ENCODE measurements around the gene OR51G1. TPM values are rescaled to one million over a fixed set of nuclear protein-coding genes. Genes with fewer than 3 reads are reported as not detected.

The OR51G1 gene
- total and polyA plus RNA-seq, 2 donors from 2014 or later: not detected

DNA sequence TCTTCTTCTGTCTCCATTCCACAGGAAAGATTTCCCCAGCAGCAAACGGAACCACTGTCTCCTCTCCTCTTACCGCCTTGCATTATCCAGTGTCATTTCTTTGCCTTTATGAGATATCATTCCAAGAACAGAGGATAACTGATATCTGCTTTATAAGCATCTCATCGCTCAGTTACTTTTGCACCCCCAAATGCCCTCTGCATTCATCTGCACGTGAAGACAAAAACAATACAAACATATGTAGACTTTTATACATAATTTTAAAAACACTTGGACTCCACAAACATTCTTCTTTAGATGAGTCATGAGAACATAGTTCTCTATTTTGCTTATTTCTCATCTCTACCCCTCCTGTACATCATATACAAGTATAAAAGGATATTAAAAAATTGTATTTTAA is 43.0 kb downstream of the OR51G1 start:
- DNase-seq (no peak), FAIRE-seq (no peak)
- Histone ChIP-seq H3K27ac (ENCODE audit: low read depth in 2 of 2, low read length in 2 of 2) (no peak overlapping the region), H3K9ac (ENCODE audit: low read length in 3 of 3) (no peak overlapping the region), H3K9me3 (ENCODE audit: control insufficient read depth in 2 of 3, insufficient read depth in 1 of 3, low read length in 3 of 3) (no peaks in the 10 kb centered on the region), H3K4me3 (ENCODE audit: low read length in 3 of 3) (no peak overlapping the region), H3K27me3 (ENCODE audit: control insufficient read depth, insufficient read depth, low read length) (no peaks in the 10 kb centered on the region), H3K4me1 (ENCODE audit: control insufficient read depth in 2 of 3, insufficient read depth in 2 of 3, low read depth in 1 of 3, low read length in 3 of 3) (no peaks in the 10 kb centered on the region), H3K36me3 (ENCODE audit: control insufficient read depth in 2 of 3, insufficient read depth in 3 of 3, low read length in 3 of 3) (no peaks in the 10 kb centered on the region)
- intact Hi-C loops (cut with DNase I): no loop called here
- TF ChIP-seq CTCF (IDR thresholded peaks at IDR 0.05; ENCODE audit: borderline replicate concordance, extremely low read depth, insufficient read depth): no peak

Other genes with a start within 250 kb of the OR51G1 start
- gene OR51E2, start 226.5 kb downstream of the OR51G1 start, total RNA-seq: 1.2 TPM
- 0.95 TPM for gene OR51E2, start 226.5 kb downstream of the OR51G1 start, polyA plus RNA-seq (ENCODE audit: insufficient read depth, low read depth, low replicate concordance)
- not detected for gene MMP26, start 219.6 kb downstream of the OR51G1 start, total RNA-seq
- gene MMP26, start 219.6 kb downstream of the OR51G1 start, polyA plus RNA-seq (ENCODE audit: insufficient read depth, low read depth, low replicate concordance): not detected
- not detected for gene OR51F1, start 154.4 kb downstream of the OR51G1 start, total RNA-seq
- not detected for gene OR51F1, start 154.4 kb downstream of the OR51G1 start, polyA plus RNA-seq (ENCODE audit: insufficient read depth, low read depth, low replicate concordance)
- gene OR52R1, start 120.0 kb downstream of the OR51G1 start, total RNA-seq: not detected
- gene OR52R1, start 120.0 kb downstream of the OR51G1 start, polyA plus RNA-seq (ENCODE audit: insufficient read depth, low read depth, low replicate concordance): not detected
- gene OR51F2, start 103.0 kb downstream of the OR51G1 start, total RNA-seq: not detected
- not detected for gene OR51F2, start 103.0 kb downstream of the OR51G1 start, polyA plus RNA-seq (ENCODE audit: insufficient read depth, low read depth, low replicate concordance)
- not detected for gene OR51S1, start 75.1 kb downstream of the OR51G1 start, total RNA-seq
- gene OR51S1, start 75.1 kb downstream of the OR51G1 start, polyA plus RNA-seq (ENCODE audit: insufficient read depth, low read depth, low replicate concordance): not detected
- not detected for gene OR51T1, start 42.4 kb downstream of the OR51G1 start, total RNA-seq
- not detected for gene OR51T1, start 42.4 kb downstream of the OR51G1 start, polyA plus RNA-seq (ENCODE audit: insufficient read depth, low read depth, low replicate concordance)
- gene OR51A7, start 20.6 kb downstream of the OR51G1 start, total RNA-seq: not detected
- gene OR51A7, start 20.6 kb downstream of the OR51G1 start, polyA plus RNA-seq (ENCODE audit: insufficient read depth, low read depth, low replicate concordance): not detected
- not detected for gene OR51G2, start 5.0 kb downstream of the OR51G1 start, total RNA-seq
- gene OR51G2, start 5.0 kb downstream of the OR51G1 start, polyA plus RNA-seq (ENCODE audit: insufficient read depth, low read depth, low replicate concordance): not detected
- gene OR51A4, start 23.3 kb upstream of the OR51G1 start, total RNA-seq: not detected
- not detected for gene OR51A4, start 23.3 kb upstream of the OR51G1 start, polyA plus RNA-seq (ENCODE audit: insufficient read depth, low read depth, low replicate concordance)
- gene OR51A2, start 31.4 kb upstream of the OR51G1 start, total RNA-seq: not detected
- not detected for gene OR51A2, start 31.4 kb upstream of the OR51G1 start, polyA plus RNA-seq (ENCODE audit: insufficient read depth, low read depth, low replicate concordance)
- gene OR51L1, start 70.5 kb upstream of the OR51G1 start, total RNA-seq: not detected
- gene OR51L1, start 70.5 kb upstream of the OR51G1 start, polyA plus RNA-seq (ENCODE audit: insufficient read depth, low read depth, low replicate concordance): not detected
- not detected for gene OR52J3, start 122.2 kb upstream of the OR51G1 start, total RNA-seq
- not detected for gene OR52J3, start 122.2 kb upstream of the OR51G1 start, polyA plus RNA-seq (ENCODE audit: insufficient read depth, low read depth, low replicate concordance)
- gene OR52E2, start 135.3 kb upstream of the OR51G1 start, total RNA-seq: not detected
- not detected for gene OR52E2, start 135.3 kb upstream of the OR51G1 start, polyA plus RNA-seq (ENCODE audit: insufficient read depth, low read depth, low replicate concordance)
- gene OR52E1, start 145.2 kb upstream of the OR51G1 start, total RNA-seq: not detected
- not detected for gene OR52E1, start 145.2 kb upstream of the OR51G1 start, polyA plus RNA-seq (ENCODE audit: insufficient read depth, low read depth, low replicate concordance)
- gene OR52A5, start 214.0 kb upstream of the OR51G1 start, total RNA-seq: not detected
- gene OR52A5, start 214.0 kb upstream of the OR51G1 start, polyA plus RNA-seq (ENCODE audit: insufficient read depth, low read depth, low replicate concordance): not detected
- not detected for gene OR52A1, start 230.4 kb upstream of the OR51G1 start, total RNA-seq
- gene OR52A1, start 230.4 kb upstream of the OR51G1 start, polyA plus RNA-seq (ENCODE audit: insufficient read depth, low read depth, low replicate concordance): not detected